Endodermal cell (in vitro differentiated cells): ENCODE results near the gene CDH11. TPM values are rescaled to one million over a fixed set of nuclear protein-coding genes. Genes with fewer than 3 reads are reported as not detected.

ENCODE experiments used
- DNase-seq: peaks from one replicate; pipeline ENCODE4 v3.0.0-alpha.2; 2017
- H3K27ac ChIP-seq: 2 replicates; pipeline ENCODE4 v1.5.1; 2013; ENCODE audit warnings: mild to moderate bottlenecking, low read depth, low read length, moderate library complexity
- H3K27me3 ChIP-seq: 2 replicates; pipeline ENCODE4 v1.6.1; 2013; ENCODE audit warnings: mild to moderate bottlenecking, low read length, moderate library complexity; ENCODE audit not compliant: insufficient read depth, control insufficient read depth, poor library complexity, severe bottlenecking
- H3K36me3 ChIP-seq: 2 replicates; pipeline ENCODE4 v1.7.0; 2013; ENCODE audit warnings: mild to moderate bottlenecking, low read length, moderate library complexity; ENCODE audit not compliant: control insufficient read depth, insufficient read depth
- H3K4me1 ChIP-seq: one replicate; pipeline ENCODE4 v1.7.0; 2013; ENCODE audit warnings: low read length; ENCODE audit not compliant: control insufficient read depth, insufficient read depth
- H3K4me3 ChIP-seq: 2 replicates; pipeline ENCODE4 v1.5.1; 2013; ENCODE audit warnings: mild to moderate bottlenecking, low read length, moderate library complexity
- H3K9ac ChIP-seq: 2 replicates; pipeline ENCODE4 v1.6.1; 2013; ENCODE audit warnings: mild to moderate bottlenecking, low read length, moderate library complexity; ENCODE audit not compliant: poor library complexity, severe bottlenecking; ENCODE audit errors: extremely low read depth
- H3K9me3 ChIP-seq: 2 replicates; pipeline ENCODE4 v1.6.1; 2013; ENCODE audit warnings: mild to moderate bottlenecking, low read length, moderate library complexity; ENCODE audit not compliant: control insufficient read depth
- H3K27ac Mint-ChIP-seq: 2 replicates; pipeline ENCODE4 v1.8.0; 2020; ENCODE audit warnings: mixed read lengths
- H3K27me3 Mint-ChIP-seq: 2 replicates; pipeline ENCODE4 v1.8.0; 2021; ENCODE audit warnings: mild to moderate bottlenecking, mixed read lengths; ENCODE audit not compliant: insufficient read depth
- H3K36me3 Mint-ChIP-seq: 2 replicates; pipeline ENCODE4 v1.8.0; 2020; ENCODE audit warnings: low read depth, mixed read lengths
- H3K4me1 Mint-ChIP-seq: 2 replicates; pipeline ENCODE4 v1.8.0; 2020; ENCODE audit warnings: mixed read lengths
- H3K4me3 Mint-ChIP-seq: 2 replicates; pipeline ENCODE4 v1.8.0; 2020; ENCODE audit warnings: mild to moderate bottlenecking, moderate library complexity, mixed read lengths
- H3K9me3 Mint-ChIP-seq: 2 replicates; pipeline ENCODE4 v1.8.0; 2020; ENCODE audit warnings: mild to moderate bottlenecking, mixed read lengths
- WGBS, 2 experiments: methylation state at CpG; one replicate each; pipeline versions ENCODE4 v1.1.5 to v1.1.7; 2013; ENCODE audit warnings: missing lambda C conversion rate in 2 of 2, mixed read lengths in 1 of 2; ENCODE audit not compliant: insufficient coverage in 1 of 2, insufficient read length in 1 of 2; 5-methylcytosine and 5-hydroxymethylcytosine counted together
- total RNA-seq, 2 donors: library from RNA; stranded (reverse); fragmentation: NEBNext Ultra II Directional in 1 of 2; extraction: Animal tissue kit (Norgen Biotek cat#: 25700) in 1 of 2; gene quantifications; 2 replicates in 1 of 2; 3 replicates in 1 of 2; pipeline ENCODE4 v1.2.1, GENCODE V29; 2021
- TF ChIP-seq, protein P1 (sequence below): fragments of 200-600 bp; sonication (generic); conservative IDR thresholded peaks from 2 replicates; pipeline ENCODE4 v1.5.0; 2021; ENCODE audit warnings: antibody characterized with exemption, mild to moderate bottlenecking

CDH11 gene
- total RNA-seq, 2 donors from 2014 or later = 0.73 to 2.9 TPM

DNA sequence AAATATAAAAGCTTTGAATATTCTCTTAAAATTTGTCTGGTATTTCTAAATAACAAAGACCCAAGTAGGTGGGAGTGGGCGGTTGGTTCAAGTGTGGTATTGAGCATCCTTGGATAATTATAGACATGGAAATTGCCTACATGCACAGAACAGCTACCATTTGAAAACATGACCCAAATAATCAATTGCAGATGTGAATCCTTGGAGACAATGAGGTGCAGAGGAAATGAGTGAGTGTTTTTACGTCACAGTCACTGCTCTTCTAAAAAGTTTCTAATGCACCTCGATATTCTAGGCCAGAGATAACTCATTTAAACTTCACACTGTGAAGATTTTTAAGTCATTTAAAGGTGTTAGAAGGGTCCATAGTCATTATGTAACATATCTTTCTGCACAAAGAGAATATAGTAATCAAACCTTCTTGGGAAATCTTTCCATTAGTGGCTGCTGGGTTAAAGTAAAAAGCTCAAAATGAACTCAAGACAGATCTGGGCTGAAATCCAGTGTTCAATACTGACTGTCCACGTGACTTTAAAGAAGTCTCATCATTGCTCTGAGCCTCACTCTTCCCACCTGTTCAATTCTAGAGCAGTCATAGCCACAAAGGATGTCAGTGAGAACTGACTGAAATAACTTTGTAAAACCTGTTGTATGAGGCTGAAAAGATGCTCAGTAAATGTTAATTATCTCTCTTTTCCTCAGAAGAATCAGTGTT, 144.5 kb downstream of the CDH11 start:
- H3K4me3 ChIP-seq = no peak overlapping the region
- no peak for DNase-seq
- H3K4me1 ChIP-seq = no peaks in the 10 kb centered on the region
- no peak overlapping the region for H3K9ac ChIP-seq
- H3K27ac ChIP-seq = no peak overlapping the region
- no peaks in the 10 kb centered on the region for H3K27me3 ChIP-seq
- H3K36me3 ChIP-seq = no peaks in the 10 kb centered on the region
- Mint-ChIP-seq H3K36me3 (no peaks in the 10 kb centered on the region), H3K4me3 (no peak overlapping the region), H3K4me1 (peaks cover 12% of the 10 kb centered on the region), H3K27ac (no peak overlapping the region), H3K9me3 (no peaks in the 10 kb centered on the region), H3K27me3 (no peaks in the 10 kb centered on the region)
- no peaks in the 10 kb centered on the region for H3K9me3 ChIP-seq
- TF ChIP-seq, protein P1, sequence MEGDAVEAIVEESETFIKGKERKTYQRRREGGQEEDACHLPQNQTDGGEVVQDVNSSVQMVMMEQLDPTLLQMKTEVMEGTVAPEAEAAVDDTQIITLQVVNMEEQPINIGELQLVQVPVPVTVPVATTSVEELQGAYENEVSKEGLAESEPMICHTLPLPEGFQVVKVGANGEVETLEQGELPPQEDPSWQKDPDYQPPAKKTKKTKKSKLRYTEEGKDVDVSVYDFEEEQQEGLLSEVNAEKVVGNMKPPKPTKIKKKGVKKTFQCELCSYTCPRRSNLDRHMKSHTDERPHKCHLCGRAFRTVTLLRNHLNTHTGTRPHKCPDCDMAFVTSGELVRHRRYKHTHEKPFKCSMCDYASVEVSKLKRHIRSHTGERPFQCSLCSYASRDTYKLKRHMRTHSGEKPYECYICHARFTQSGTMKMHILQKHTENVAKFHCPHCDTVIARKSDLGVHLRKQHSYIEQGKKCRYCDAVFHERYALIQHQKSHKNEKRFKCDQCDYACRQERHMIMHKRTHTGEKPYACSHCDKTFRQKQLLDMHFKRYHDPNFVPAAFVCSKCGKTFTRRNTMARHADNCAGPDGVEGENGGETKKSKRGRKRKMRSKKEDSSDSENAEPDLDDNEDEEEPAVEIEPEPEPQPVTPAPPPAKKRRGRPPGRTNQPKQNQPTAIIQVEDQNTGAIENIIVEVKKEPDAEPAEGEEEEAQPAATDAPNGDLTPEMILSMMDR = no peak
- WGBS, 2 experiments = 85 to 92% methylated on average over 1 to 4 of the region's 4 CpGs

DNA sequence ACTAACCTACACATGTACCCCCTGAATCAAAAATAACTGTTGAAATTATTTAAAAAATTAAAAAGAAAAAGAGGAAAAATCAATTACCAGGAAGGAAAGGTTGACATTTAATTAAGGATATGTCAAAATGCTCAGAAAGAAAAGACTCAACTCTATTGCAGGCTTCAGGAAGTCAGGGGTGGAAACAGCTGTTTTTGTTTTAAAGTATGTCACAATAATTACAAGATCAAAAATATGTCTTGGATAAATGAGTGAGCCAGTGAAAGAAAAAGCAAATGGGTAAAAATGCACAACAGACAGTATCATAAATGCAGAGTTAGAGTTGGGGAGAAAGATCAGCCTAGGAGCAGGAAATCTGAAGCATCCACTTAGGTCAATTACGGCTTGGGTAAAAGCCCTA, 146.0 kb downstream of the CDH11 start:
- no peaks in the 10 kb centered on the region for H3K36me3 Mint-ChIP-seq
- no peak overlapping the region for H3K27ac Mint-ChIP-seq

DNA sequence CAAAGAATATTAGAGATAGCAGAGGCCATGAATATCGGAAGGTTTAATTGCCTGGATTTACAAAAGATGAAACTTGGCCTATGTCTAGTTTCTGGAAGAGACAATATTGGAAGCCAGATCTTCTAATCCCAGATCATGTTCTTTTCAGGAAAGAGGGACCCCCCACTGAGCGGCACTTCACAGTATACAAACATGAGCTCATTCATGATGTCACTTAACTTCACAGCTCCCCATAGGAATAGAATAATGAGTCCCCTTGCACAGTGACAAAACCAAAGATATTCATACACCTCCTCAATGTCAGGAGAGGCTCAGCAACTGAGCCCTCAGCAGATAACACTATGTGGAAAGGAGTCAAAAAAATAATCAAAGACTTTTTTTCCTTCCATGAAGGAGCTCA, 147.5 kb downstream of the CDH11 start:
- no peak overlapping the region for H3K27ac Mint-ChIP-seq
- H3K36me3 Mint-ChIP-seq = no peaks in the 10 kb centered on the region
- no peaks in the 10 kb centered on the region for H3K9me3 Mint-ChIP-seq
- no peaks in the 10 kb centered on the region for H3K27me3 Mint-ChIP-seq
- no peaks in the 10 kb centered on the region for H3K4me1 ChIP-seq
- H3K27me3 ChIP-seq = no peaks in the 10 kb centered on the region
- no peak overlapping the region for H3K9ac ChIP-seq
- no peaks in the 10 kb centered on the region for H3K9me3 ChIP-seq
- H3K4me3 ChIP-seq = no peak overlapping the region
- no peak overlapping the region for H3K4me3 Mint-ChIP-seq
- no peak for DNase-seq
- peaks cover 11% of the 10 kb centered on the region for H3K4me1 Mint-ChIP-seq
- TF ChIP-seq, protein P1 = no peak
- no peak overlapping the region for H3K27ac ChIP-seq
- H3K36me3 ChIP-seq = no peaks in the 10 kb centered on the region
- WGBS, 2 experiments = 92 to 100% methylated on average over 1 to 2 of the region's 2 CpGs

More for the DNA sequence above, 146.0 kb downstream of the CDH11 start:
- H3K9me3 ChIP-seq = no peaks in the 10 kb centered on the region
- no peaks in the 10 kb centered on the region for H3K27me3 ChIP-seq
- Mint-ChIP-seq H3K9me3 (no peaks in the 10 kb centered on the region), H3K4me1 (peaks cover 12% of the 10 kb centered on the region), H3K4me3 (no peak overlapping the region), H3K27me3 (no peaks in the 10 kb centered on the region)
- TF ChIP-seq, protein P1 = no peak
- H3K4me1 ChIP-seq = no peaks in the 10 kb centered on the region
- 86 to 93% methylated on average over 1 of the region's 1 CpG for WGBS, 2 experiments
- H3K36me3 ChIP-seq = no peaks in the 10 kb centered on the region
- no peak overlapping the region for H3K27ac ChIP-seq
- no peak overlapping the region for H3K4me3 ChIP-seq
- no peak for DNase-seq
- no peak overlapping the region for H3K9ac ChIP-seq
